Stimulated activated CD8-positive, alpha-beta memory T cell treated with anti-CD3 and anti-CD28 coated beads, Interleukin-4, amount 100 ng/mL, for 1 hour (primary cell): Measurements from ENCODE around the gene BAG2.

ENCODE experiments used
- DNase-seq, 2 donors: peaks; one replicate each; pipeline ENCODE4 v3.0.0-alpha.2; 2020; ENCODE audit warnings: low read depth in 2 of 2, low spot score in 1 of 2

The BAG2 gene

DNA sequence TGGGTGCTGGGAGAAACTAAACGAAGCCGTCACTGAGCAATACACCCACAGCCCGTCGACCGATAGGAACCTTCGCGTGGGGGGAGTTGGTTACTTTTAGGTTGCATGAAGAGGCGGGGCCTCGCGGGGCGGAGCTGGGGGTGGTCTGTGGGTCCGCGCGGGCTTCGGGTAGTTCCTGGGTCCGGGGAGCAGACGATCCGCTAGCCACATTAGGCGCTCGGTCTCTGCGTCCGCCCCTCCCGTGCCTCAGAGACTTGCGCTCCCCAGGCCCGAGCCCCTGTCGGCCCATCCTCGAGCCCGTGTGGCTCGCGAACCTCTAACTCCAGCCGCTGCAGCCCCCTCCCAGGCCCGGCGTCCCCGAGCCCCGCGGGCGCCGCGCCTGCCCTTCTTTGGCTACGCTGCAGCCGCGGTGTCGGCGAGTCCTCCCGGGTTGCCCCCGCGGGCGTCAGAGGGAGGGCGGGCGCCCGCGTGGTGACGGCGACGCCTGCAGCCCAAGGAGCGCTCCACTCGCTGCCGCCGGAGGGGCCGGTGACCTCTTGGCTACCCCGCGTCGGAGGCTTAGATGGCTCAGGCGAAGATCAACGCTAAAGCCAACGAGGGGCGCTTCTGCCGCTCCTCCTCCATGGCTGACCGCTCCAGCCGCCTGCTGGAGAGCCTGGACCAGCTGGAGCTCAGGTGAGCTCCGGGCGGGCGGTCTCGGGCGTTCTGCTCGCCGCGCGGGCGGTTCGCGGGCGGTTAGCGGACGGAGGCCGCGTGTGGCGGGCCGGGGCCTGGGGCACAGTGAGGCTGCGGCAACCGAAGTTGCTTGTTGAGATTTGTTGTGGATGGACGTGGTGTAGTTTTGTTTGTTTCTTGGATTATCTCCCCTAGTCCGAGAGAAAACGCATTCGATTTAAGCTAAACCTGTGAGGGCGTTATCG is at the start of gene BAG2:
Gene BAG2 (plus strand): TSS at position 191 of the 920 bp plus-strand sequence. CDS start 372 bp downstream, at position 563.
- peak; percentile 70 to 77 for DNase-seq

DNA sequence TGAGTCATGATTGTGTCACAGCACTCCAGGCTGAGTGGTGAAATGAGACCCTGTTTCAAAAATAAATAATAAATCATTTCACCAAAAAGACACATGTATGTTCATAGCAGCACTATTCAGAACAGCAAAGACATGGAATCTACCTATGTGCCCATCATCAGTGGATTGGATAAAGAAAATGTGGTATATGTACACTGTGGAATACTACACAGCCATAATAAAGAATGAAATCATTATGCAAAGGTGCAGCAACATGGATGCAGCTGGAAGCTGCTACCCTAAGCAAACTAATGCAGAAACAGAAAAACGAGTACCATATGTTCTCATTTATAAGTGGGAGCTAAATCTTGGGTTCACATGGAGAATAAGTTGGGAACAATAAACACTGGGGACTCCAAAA is 49.0 kb upstream of the BAG2 start:
- DNase-seq = no peak

DNA sequence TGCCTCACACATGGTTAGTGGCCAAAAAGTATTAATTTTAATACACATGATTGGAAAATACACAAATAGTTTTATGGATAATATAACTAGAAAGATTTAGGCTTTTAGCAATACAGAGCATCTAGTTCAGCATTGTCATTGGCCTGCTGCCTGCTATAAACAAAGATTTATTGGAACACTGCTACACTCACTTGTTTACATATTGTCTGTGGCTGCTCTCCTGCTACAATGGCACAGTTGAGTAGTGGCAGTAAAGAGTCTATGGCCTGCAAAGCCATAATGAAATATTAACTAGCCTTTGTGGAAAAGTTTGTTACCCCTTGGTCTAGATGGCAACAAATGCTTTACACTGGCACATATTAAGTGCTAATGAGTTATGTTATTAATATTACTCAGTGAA is 44.4 kb upstream of the BAG2 start:
- DNase-seq = no peak

DNA sequence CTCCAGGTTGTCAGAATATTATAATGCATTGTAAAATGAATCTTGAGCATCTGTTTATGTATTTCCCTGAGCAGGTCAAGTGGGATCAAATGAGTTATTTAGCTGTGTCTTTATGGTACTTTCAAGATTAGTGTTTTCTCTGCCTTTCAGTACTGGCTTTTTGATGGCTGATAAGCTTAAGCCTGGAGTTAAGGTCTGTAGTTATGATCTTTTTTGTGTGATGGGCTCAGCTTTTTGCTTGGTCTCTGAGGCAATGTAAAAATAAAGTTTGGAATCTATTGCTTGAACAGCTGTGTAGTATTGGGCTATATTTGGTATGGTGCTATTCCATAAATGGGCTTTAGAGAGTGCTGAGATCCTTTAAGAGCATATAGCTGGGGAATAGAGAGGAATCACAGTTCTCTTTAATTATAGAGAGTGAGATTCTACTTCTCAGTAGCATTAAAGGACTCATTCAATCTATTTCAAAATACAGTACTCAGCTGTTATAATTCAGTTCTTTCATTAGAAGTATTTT is 41.4 kb upstream of the BAG2 start:
- DNase-seq = no peak

DNA sequence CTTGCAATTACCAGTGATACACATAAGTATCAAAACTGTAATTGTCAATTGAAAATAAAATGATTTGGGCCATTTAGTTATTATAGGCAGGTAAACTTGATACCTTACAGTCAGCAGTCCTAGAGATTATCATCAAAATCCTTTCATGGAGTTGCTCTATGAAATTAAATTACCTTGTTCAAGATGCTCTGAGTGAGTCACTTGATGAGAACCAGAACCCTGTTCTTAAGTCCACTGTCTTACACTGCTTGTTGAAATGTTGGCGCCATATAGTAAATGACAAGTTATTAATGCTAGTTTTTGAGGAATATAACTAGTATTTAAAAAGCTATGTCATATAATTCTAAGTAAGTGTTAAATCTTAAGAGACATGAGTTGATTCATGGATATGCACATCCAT is 37.2 kb upstream of the BAG2 start:
- no peak for DNase-seq

DNA sequence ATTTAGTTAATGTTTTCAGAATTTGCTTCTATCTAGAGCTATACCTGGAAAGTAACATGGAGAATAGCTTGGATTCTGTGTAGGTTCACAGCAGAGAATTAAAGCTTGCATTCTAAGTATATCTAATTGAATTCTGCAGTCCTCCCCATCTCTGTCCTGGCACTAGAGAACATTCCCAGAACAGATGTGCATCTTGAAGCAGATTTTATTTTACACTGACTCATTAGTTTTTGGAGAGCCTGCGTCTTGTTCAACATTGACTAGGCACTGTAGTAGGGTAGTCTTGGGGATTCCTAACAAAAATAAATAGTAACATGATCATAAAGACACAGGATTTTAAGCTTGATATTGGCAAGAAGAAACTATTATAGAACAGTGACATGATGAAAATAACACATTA is 36.2 kb upstream of the BAG2 start:
- DNase-seq = no peak

DNA sequence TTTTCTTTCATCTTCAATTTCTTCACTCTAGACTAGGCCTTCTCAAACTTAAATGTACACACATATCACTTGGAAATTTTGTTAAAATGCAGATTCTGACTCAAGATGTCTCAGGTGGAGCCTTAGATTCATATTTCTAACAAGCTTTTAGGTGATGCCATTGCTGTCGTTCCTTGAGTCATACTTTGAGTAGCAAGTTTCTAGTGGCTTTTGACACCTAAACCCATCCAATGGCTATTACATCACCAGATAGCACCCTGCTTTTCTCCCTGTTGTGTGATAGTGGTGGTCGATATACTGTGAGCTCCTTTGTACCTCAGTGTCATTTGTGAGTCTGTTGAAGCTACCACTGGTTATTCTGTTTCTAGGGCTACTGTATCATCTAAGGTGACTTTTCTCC is 34.8 kb upstream of the BAG2 start:
- no peak for DNase-seq

DNA sequence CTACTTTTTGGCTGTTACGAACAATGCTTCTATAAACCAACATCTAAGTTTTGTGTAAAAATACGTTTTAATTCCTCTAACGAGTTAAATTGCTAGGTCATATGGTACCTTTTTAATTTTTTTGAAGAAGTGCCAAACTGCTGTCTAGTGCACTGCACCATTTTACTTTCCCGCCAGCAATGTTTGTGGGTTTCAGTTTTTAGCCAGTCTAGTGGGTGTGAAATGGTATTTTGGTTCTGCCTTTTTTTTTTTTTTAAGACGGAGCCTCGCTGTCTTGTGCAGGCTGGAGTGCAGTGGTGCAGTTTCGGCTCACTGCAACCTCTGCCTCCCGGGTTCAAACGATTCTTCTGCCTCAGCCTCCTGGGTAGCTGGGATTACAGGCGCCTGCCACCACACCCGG is 34.1 kb upstream of the BAG2 start:
- no peak for DNase-seq

DNA sequence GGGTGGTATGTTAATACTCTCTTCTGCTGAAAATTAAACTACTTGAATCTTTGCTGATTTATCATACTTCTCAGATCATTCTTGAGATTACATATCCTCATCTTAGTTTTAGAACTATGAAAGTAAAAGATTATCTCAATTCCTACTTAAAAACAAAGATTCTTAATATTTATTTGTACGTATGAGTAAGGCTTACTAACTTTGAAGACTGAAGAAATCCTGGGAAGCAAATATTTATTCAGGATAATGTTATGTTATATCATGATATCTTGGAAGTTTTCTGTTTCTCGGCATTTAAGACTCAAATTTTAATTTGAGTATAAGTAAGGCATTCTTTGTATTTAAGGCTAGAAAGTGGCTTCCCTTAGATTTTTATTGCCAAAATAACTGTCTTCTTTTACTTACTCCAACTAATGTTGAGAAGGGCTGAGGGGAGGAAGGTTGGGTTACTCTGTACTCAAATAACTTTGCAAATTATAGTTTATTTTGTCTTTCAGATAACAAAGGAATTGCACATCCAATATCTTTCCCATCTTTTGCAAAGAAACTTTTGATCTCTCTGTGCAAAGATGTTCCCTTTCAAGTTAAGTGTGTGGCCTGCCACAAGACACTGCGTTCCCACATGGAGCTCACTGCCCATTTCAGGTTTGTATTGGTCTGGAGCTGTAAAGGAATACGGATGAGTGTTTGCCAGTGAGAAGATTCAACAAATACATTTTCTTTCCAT is 30.5 kb upstream of the BAG2 start:
- DNase-seq = no peak

DNA sequence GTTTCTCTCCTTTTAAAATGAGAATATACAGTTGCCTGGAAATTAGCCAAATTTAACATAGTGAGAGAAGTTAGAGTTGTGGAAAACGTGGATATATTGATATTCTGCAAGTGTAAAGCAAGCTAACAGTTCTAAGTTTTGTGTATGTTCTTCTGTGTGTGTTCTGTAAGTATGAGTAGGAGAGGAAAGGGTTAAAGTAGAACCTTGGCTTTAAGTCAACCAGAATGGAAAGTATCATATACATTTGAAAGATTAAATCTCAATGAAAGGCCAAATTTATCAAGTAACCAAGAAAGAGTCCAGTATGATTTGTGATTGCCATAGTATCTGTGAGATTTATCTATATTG is 30.0 kb upstream of the BAG2 start:
- DNase-seq = no peak

DNA sequence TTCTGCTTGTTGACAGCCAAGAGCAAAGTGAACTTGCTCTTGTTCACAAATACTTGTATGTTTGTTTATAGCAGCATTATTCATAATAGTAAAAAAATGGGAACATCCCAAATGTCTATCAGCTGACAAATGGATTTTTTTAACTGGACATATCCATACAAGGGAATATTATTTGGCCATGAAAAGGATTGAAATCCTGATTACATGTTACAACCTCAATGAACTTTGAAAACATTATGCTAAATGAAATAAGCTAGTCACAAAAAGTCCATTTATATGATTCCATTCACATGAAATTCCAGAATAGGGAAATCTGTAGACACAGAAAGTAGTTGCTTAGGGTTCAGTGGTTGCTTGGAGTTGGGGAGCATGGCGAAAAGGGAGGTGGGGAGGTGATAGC is 28.4 kb upstream of the BAG2 start:
- no peak for DNase-seq

DNA sequence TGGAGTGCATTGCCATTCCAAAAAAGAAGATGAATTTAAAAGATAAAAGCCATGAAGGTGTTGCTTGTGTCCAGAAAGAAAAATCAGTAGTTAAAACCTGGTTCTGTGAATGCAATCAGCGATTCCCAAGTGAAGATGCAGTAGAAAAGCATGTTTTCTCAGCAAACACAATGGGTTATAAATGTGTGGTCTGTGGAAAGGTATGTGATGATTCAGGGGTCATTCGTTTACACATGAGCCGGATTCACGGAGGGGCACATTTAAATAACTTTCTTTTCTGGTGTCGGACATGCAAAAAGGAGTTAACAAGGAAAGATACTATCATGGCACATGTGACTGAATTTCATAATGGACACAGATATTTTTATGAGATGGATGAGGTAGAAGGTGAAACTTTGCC is 24.7 kb upstream of the BAG2 start:
- DNase-seq = no peak

DNA sequence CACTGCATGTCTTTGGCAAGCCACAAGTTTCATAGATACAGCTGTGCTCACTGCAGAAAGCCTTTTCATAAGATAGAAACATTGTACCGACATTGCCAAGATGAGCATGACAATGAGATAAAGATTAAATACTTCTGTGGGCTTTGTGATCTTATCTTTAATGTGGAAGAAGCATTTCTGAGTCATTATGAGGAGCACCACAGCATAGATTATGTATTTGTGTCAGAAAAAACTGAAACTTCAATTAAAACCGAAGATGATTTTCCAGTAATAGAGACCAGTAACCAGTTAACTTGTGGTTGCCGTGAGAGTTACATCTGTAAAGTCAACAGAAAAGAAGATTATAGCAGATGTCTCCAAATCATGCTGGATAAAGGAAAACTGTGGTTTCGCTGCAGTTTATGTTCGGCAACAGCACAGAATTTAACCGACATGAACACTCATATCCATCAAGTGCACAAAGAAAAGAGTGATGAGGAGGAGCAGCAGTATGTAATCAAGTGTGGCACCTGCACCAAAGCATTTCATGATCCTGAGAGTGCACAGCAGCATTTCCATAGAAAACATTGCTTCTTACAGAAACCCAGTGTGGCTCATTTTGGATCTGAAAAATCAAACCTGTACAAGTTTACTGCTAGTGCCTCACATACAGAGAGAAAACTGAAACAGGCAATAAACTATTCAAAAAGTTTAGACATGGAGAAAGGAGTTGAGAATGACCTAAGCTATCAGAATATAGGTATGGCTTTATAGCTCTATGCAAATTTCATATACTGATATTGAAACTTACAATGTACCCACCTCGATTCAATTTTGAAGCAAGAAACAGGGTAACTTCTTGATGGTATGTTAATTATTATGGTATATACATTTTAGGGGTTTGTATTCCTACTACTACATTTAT is 23.9 kb upstream of the BAG2 start:
- DNase-seq = no peak

DNA sequence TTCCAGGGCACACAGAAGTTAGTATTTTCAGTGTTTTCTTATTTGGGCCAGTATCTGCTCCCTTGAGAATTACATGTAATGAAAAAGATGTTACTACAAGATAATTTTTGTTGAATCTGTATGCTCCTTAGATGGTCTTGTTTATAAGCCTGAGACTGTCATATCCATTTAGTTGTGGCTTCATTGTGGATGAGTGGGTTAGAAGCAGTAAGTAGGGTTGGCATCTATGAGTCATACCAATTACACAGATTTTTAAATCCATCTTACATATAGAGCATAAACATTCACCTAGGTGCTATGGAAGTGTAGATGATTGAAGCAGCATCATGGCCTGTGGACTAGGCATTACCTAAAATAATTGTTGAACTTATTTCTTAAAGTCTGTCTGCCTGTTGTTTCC is 13.5 kb upstream of the BAG2 start:
- DNase-seq = no peak

DNA sequence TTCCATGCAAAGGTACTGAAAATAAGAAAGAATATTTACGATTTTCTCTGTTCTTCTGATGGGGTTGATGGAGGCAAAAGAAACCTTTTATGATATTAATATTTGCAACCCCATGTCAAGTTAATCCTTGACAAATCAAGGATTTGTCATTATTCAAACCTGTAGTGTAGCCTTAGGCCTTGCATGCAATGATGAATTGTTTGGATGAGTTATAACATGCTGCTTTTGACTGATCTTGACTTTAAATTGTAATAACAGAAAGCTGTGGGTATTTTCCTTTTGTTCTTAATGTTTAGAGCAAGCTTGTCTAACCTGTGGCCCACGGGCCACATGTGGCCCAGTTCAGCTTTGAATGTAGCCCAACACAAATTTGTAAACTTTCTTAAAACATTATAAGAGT is 13.0 kb upstream of the BAG2 start:
- DNase-seq = no peak

DNA sequence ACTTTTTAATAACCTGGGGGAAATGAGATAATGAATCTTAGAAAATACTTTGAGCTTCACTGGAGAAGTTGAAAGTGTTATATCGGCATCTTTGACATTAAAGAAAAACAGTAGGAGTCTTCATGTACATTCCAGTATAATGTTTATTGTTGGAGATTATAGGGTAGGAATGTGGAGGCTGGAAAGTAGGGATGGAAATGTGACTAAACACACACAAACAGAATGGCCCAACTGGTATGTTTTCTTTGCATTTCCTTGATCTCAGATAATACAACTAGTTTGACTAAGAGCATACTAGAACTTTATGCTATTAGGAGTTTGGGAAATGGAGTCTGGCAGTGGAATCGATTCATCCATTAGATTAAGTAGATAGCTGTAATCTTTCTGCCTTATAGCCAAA is 10.1 kb upstream of the BAG2 start:
- no peak for DNase-seq

DNA sequence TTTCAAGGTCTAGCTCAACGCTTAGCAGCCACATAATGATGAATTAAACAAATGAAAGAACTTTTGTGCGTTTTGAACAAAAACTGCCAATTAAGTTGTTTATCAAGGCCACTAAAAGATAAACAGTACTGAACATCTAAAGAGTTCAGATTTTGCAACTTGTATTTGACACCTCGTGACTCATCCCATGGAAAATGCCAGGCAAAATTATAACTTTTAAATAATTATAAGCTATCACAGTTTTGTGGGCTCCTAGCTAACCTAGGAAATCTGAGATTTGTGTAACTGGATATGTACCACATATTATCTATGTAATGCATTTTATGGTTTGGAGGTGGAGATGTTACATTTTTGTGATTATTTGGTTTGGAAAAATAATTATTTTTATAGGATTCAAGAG is 9.6 kb upstream of the BAG2 start:
- DNase-seq = no peak

DNA sequence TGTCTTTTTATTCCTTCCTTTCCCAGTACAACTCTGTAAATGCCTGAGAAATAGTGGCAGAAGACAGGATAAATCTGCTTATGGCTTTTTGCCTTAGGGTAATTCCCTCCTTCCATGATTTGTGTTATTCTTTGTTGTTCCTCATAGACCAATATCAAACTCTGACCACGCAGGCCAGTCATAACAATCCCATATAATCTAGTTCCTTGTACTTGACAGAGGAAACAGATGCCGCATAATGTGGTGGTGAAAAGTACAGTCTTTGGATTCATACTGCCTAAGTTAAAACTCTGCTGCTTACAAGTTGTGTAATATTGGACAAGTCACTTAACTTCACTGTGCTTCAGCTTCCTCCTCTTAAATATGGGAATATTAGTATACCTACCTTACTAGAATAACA is 8.2 kb upstream of the BAG2 start:
- DNase-seq = no peak

DNA sequence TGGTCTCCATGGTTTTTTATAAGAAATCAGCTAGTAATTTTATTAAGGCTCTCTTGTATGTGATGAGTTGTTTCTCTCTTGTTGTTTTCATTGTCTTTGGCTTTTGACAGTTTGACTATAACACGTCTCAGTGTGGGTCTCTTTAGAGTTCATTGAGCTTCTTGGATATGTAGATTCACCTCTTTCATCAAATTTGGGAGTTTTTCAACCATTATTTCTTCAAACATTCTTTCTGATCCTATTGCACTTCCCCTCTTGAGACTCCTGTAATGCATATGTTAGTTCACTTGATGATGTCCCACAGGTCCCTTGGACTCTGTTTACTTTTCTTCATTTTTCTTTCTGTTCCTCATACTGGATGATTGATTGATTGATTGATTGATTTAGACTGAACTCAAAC is 7.0 kb upstream of the BAG2 start:
- DNase-seq = no peak

DNA sequence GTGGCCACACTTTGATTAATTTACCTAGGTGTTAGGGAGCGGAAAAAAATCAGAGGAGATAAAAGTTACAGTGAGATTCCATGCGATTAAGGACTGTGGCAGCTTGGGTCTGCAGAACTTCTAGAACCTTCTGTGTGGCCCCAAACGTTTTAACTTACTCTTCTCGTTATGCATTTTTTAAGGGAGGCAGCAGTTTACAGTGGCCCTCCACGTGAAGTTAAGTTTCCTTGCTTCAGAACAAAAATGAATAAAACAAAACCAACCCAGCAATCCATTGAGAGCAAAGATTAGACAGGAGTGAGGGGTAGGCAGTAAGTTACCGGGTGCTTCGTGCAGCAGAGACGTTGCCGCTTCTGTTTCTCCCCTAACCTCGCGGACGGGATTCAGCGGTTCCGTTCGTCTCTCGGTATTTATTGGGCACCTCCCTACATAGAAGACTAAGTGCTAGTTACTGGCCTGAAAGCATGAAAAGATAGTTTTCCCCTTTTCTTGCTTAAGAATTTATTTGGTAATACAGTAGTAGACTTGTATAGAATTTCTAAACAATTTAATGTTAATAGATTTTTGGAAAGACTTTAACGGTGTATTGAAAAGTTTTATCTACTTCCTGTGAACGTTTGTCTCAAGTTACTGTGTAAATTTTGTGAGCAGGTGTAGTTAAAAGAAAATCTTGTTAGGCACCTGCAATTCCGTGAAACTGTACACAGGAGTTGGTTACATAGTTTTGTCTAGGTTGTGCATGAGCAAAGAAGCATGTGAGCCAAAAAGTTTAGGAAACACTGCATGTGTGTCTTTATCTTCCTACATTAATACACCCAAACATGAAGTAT is 1.1 kb downstream of the BAG2 start:
- DNase-seq = no peak
